Lung microvascular endothelial cell (primary cell): Measurements from ENCODE around the gene ZNF573. TPM values are rescaled to one million over a fixed set of nuclear protein-coding genes. Genes with fewer than 3 reads are reported as not detected.
A peak's percentile ranks its signal among the peaks of the same experiment; 100 is the strongest.

Experiments used
- DNase-seq, 2 donors: peaks; one replicate each; pipeline versions ENCODE4 v3.0.0 to v3.0.0-alpha.2; 2010; ENCODE audit warnings: low read depth in 2 of 2
- total RNA-seq: library from RNA; depleted of rRNA; stranded (reverse); fragments of >200 nt; gene quantifications from 2 replicates; pipeline ENCODE4 v1.2.1, GENCODE V29; 2014

ZNF573 gene
- total RNA-seq, 1 donor from 2014 or later: 3.8 TPM

GRCh38 chr19:37695144-37695899 lies 84.1 kb downstream of the ZNF573 start:
- DNase-seq: no peak

DNA sequence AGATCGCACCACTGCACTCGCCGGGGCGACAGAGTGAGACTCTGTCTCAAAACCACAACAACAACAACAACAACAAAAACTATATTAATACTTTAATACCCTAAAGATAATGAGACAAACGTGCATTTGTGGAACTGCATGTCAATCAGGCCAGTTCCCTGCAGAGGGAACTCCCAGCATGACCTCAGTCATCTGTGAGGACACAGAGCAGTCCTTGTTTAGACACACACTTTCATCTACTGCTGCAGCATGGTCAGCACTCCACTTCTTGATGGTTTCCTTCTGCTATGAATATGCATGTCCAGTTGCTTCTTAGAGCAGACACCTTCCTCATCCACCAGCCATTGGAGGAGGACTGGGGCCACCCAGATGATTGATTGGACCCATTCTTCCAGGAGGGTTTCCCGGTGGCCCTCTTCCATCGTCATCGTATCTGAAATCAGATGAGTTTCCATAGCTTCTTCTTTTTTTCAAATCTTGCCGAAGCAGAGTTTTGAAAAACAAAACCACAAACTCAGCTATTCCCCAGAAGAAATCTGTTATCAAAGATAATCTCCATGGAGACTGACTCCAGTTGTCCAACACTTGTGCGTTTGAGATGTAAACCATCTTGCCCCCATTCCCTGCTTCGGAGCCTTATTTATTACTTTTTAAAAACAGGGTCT lies 86.3 kb downstream of the ZNF573 start:
- no peak for DNase-seq

DNA sequence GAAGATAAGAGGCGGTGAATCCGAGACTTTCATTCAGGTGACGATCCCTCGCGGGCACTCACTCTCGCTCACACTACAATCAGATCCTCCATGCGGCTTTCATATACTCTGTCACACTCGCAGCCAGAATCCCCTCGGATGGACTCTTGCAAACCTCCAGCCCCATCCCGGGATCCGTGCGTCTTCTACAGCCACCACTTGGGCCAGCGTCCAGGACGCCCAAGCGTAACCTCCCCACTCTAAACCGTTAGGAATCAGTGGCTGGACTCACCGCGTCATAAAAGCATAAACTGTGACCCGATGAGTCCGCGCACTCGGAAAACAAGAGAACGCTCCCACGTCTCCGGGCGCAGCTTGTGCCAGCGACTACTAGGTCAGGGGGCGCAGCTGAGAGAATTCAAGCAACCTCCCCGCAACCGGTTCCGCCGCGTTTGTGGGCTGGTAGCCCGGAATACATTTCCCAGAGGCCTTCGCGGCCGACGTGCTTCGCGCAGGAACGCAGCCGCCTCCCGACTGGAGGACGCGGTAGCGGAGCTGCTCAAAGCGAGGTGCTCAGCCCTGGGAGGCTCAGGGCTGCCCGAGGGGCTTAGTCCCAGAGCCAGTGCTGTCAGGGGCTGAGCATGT lies 87.4 kb downstream of the ZNF573 start:
- peak; percentile 75 to 81 for DNase-seq

Other genes starting within 250 kb of the ZNF573 start
- gene ZNF571, start 184.8 kb downstream of the ZNF573 start, total RNA-seq: 1.1 and 2.6 TPM in 2 replicates
- 0.22 and 0.60 TPM in 2 replicates for gene ZNF540, start 184.7 kb downstream of the ZNF573 start, total RNA-seq
- 9.6 and 13.9 TPM in 2 replicates for gene ZFP30, start 124.1 kb downstream of the ZNF573 start, total RNA-seq
- gene ZNF607, start 59.8 kb downstream of the ZNF573 start, total RNA-seq: 2.0 and 3.6 TPM in 2 replicates
- not detected in 2 replicates for gene WDR87, start 127.0 kb upstream of the ZNF573 start, total RNA-seq
- gene SIPA1L3, start 127.6 kb upstream of the ZNF573 start, total RNA-seq: 7.2 and 13.1 TPM in 2 replicates